T-cell (primary cell): ENCODE measurements around the gene APBB3. TPM values are rescaled to one million over a fixed set of nuclear protein-coding genes. Genes with fewer than 3 reads are reported as not detected.

ENCODE experiments used
- ATAC-seq, 4 experiments: fragments of 200-7000 bp in 3 of 4; fragments of 150-1000 bp in 1 of 4; cut with Tn5 transposase; replicated peaks in 1 of 4; 1 replicate in 3 of 4; 2 replicates in 1 of 4; pipeline ENCODE4 v1.10.0; 2021; ENCODE audit warnings: moderate library complexity in 3 of 4, mild to moderate bottlenecking in 2 of 4, moderate number of reproducible peaks in 1 of 4
- CTCF ChIA-PET, 2 donors: fragments of 300-600 bp; sonication (Branson Sonifier 250); formaldehyde crosslinking; loops; one replicate each; lab custom pipeline; 2022; ENCODE audit warnings: antibody characterized with exemption in 2 of 2; lab: Charles Lee
- POLR2A ChIA-PET, 2 donors: fragments of 300-600 bp; sonication (Branson Sonifier 250); formaldehyde crosslinking; loops; one replicate each; lab custom pipeline; 2022; ENCODE audit warnings: antibody characterized with exemption in 2 of 2; lab: Charles Lee
- DNase-seq, 35 experiments: peaks; one replicate each; pipeline versions ENCODE4 v3.0.0 to v3.0.0-alpha.2; 2013 to 2023
- H3K27ac ChIP-seq: one replicate; pipeline ENCODE4 v1.5.1; 2013; ENCODE audit warnings: low read length
- H3K27me3 ChIP-seq, 2 experiments: replicated peaks in 1 of 2; 1 replicate in 1 of 2; 2 replicates in 1 of 2; pipeline versions ENCODE4 v1.6.1 to v1.7.0; 2013; ENCODE audit warnings: low read length in 1 of 2, mixed read lengths in 1 of 2; ENCODE audit not compliant: control insufficient read depth in 2 of 2, insufficient read depth in 2 of 2; ENCODE audit errors: extremely low read depth in 1 of 2
- H3K36me3 ChIP-seq, 2 donors: 1 replicate in 1 of 2; 2 replicates in 1 of 2; pipeline versions ENCODE4 v1.6.1 to v1.7.0; 2013; ENCODE audit warnings: low read length in 1 of 2; ENCODE audit not compliant: control insufficient read depth in 2 of 2, insufficient read depth in 1 of 2; ENCODE audit errors: extremely low read depth in 1 of 2
- H3K4me1 ChIP-seq, 2 experiments: 1 replicate in 1 of 2; 2 replicates in 1 of 2; pipeline versions ENCODE4 v1.6.1 to v1.7.0; 2013; ENCODE audit warnings: low read length in 2 of 2, mixed read lengths in 1 of 2; ENCODE audit not compliant: insufficient read depth in 2 of 2, control insufficient read depth in 1 of 2; ENCODE audit errors: extremely low read depth in 1 of 2
- H3K4me3 ChIP-seq, 2 donors: 1 replicate in 1 of 2; 2 replicates in 1 of 2; pipeline versions ENCODE4 v1.5.1 to v1.7.0; 2013; ENCODE audit warnings: mild to moderate bottlenecking in 2 of 2, low read length in 1 of 2, moderate library complexity in 1 of 2; ENCODE audit not compliant: control insufficient read depth in 1 of 2; ENCODE audit errors: extremely low read depth in 1 of 2
- H3K9me3 ChIP-seq: 2 replicates; pipeline ENCODE4 v1.7.0; 2013
- H3K27ac Mint-ChIP-seq, 2 donors: one replicate each; pipeline ENCODE4 v1.8.0; 2020 to 2021; ENCODE audit warnings: mild to moderate bottlenecking in 2 of 2, mixed read lengths in 2 of 2
- H3K27me3 Mint-ChIP-seq, 2 donors: one replicate each; pipeline ENCODE4 v1.8.0; 2021 to 2022; ENCODE audit warnings: mixed read lengths in 2 of 2
- H3K36me3 Mint-ChIP-seq: one replicate; pipeline ENCODE4 v1.8.0; 2021; ENCODE audit warnings: mixed read lengths
- H3K4me1 Mint-ChIP-seq, 3 donors: one replicate each; pipeline ENCODE4 v1.8.0; 2020 to 2022; ENCODE audit warnings: mixed read lengths in 3 of 3, mild to moderate bottlenecking in 1 of 3
- H3K4me3 Mint-ChIP-seq, 3 donors: one replicate each; pipeline ENCODE4 v1.8.0; 2020 to 2022; ENCODE audit warnings: mild to moderate bottlenecking in 3 of 3, mixed read lengths in 3 of 3, moderate library complexity in 3 of 3
- H3K9me3 Mint-ChIP-seq, 3 donors: one replicate each; pipeline ENCODE4 v1.8.0; 2020 to 2022; ENCODE audit warnings: mixed read lengths in 3 of 3
- WGBS: methylation state at CpG from one replicate; pipeline ENCODE4 v1.1.5; 2013; ENCODE audit warnings: missing lambda C conversion rate; ENCODE audit not compliant: insufficient coverage; 5-methylcytosine and 5-hydroxymethylcytosine counted together
- total RNA-seq, 35 experiments: library from RNA in 6 of 35; stranded (reverse) in 6 of 35; fragments of 120-200 nt in 1 of 35; gene quantifications; one replicate each; pipeline versions ENCODE4 v1.2.1 to v1.2.4 and lab custom pipeline; 2013 to 2026

The APBB3 gene
- total RNA-seq, 5 donors from 2014 or later (not counting 1 experiment from before 2014, with no cell fraction given) = 53.9 to 70.5 (median 64.1) TPM

DNA sequence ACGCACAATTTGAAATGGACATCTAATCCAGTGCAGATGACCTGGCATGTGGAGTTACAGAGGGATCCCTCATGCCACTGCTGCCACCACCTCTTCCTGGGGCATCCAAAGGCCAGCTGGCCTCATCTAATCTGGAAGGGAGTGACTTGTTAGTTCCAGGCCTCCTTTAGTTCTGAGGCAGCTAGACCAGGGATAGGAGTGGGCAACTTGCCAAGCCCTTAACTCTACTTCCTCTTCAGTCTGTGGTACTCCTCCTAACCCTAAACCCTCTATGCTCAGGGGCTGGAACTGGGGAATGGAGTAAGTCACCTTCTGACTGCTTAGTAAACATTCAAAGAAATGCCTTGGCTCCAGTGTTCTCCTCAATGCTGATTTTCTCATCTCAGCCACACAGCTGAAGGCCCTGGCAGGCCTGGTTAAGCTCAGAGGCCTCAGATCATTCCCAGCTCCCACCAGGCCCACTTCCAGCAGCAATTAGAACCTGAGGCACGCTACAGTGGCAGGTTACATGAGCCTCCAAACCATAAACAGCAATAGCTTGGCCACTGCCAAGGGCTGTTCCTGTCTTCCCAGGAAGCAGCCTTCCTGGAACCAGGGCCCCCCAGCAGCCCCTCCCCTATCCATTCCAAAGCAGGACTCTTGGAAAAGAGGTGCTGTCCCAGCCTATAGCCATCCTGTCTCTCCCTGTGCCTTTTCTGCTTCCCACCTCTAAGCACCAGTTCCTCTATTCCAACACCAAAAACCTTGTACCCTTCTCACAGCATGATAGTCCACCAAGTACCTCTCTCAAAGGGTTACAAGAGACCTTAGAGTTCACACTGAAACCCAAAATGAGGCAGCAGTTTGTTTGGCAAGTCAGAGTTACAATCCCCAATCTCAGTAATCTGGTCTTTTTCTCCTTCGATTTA is 14.9 kb downstream of the APBB3 start:
- Mint-ChIP-seq H3K36me3 (peaks cover 36% of the 10 kb centered on the region), H3K4me1 (peaks cover 48 to 59% (median 50%) of the 10 kb centered on the region in 3 donors), H3K9me3 (no peaks in the 10 kb centered on the region), H3K4me3 (peak overlapping the region; percentile 88 to 89 (median 89)), H3K27ac (peak overlapping the region; percentile 97 to 99), H3K27me3 (no peaks in the 10 kb centered on the region)
- H3K9me3 ChIP-seq = no peaks in the 10 kb centered on the region
- DNase-seq = peak in 2 of 35 experiments; percentile 31 to 37
- H3K4me1 ChIP-seq = peaks cover 5 to 30% of the 10 kb centered on the region in 2 experiments
- no peak overlapping the region for H3K4me3 ChIP-seq
- ATAC-seq = no peak
- no peaks in the 10 kb centered on the region for H3K27me3 ChIP-seq
- peak overlapping the region; percentile 19 for H3K27ac ChIP-seq
- CTCF ChIA-PET = interaction anchor here in 1 of 2 donors (1.2 to 2.5 kb wide), 2 partner anchors 20 to 98 kb away, joined by 3 to 9 read pairs; partner anchors contain the start of genes IK and NDUFA2
- H3K36me3 ChIP-seq = peaks cover 0 to 33% of the 10 kb centered on the region in 2 donors
- POLR2A ChIA-PET = interaction anchor here in 1 of 2 donors (1.3 kb wide), 1 partner anchor 14 kb away, joined by 3 read pairs; no protein-coding TSS in a partner anchor
- WGBS = 100% methylated on average over 2 of the region's 3 CpGs

DNA sequence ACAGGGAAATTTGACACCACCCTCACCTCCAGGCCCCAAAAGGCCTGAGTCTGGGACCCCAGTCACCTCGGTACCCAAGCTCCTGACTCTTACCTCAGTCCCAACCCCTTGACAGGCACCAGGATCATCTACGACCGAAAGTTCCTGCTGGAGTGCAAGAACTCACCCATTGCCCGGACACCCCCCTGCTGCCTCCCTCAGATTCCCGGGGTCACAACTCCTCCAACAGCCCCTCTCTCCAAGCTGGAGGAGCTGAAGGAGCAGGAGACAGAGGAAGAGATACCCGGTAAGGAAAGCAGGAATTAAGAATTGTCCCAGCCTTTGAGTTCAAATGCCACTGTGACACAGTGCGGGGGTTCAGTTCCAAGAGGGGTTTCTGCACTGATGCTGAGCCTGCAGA is 15.6 kb downstream of the APBB3 start:
- no peak overlapping the region for H3K4me3 ChIP-seq
- ATAC-seq (no peak), DNase-seq (no peak)
- Mint-ChIP-seq H3K9me3 (no peaks in the 10 kb centered on the region), H3K27me3 (no peaks in the 10 kb centered on the region), H3K4me3 (peak overlapping the region; percentile 88 to 89 (median 89)), H3K36me3 (peaks cover 36% of the 10 kb centered on the region), H3K27ac (peak overlapping the region; percentile 97 to 99), H3K4me1 (peaks cover 41 to 52% (median 43%) of the 10 kb centered on the region in 3 donors)
- peaks cover 5 to 30% of the 10 kb centered on the region in 2 experiments for H3K4me1 ChIP-seq
- peaks cover 0 to 36% of the 10 kb centered on the region in 2 donors for H3K36me3 ChIP-seq
- H3K27me3 ChIP-seq = no peaks in the 10 kb centered on the region
- ChIA-PET CTCF (interaction anchor here (0.6 to 2.5 kb wide), 6 partner anchors 15 to 99 kb away, joined by 3 to 11 read pairs (median 10); partner anchors contain the start of genes APBB3 (in 1 of the 2), IK (in 1 of the 2) and NDUFA2 (in 1 of the 2)), POLR2A (interaction anchor here (0.6 to 2.4 kb wide), 6 partner anchors 10 to 158 kb away, joined by 3 to 11 read pairs (median 4); partner anchors contain the start of genes ANKHD1 (in 1 of the 2), APBB3 (in 1 of the 2), SLC35A4 (in 1 of the 2) and ZMAT2 (in 1 of the 2))
- 100% methylated on average over 3 of the region's 7 CpGs for WGBS
- H3K27ac ChIP-seq = peak overlapping the region; percentile 77
- H3K9me3 ChIP-seq = no peaks in the 10 kb centered on the region

DNA sequence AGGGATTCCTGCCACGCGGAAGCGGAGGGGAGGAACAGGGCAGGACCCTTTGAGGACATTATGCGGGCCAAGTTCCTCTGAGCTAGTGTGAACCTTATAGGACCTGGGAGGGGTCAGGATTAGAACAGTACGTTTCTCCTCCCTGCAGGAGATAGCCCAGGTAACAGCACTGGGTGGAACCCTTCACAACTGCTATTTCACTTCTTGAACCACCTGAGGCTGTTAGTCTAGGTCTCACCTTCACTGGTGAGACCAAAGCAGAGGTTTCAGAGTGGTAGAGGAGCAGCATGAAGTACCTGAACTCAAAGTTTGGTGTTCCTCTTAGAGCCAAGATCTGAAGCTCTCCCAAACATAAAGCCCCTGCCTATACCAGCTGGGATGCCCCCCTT is 16.1 kb downstream of the APBB3 start:
- H3K27ac ChIP-seq = peak overlapping the region; percentile 77
- peaks cover 36 to 47% (median 38%) of the 10 kb centered on the region in 3 donors for H3K4me1 Mint-ChIP-seq
- POLR2A ChIA-PET = interaction anchor here (0.6 to 2.4 kb wide), 9 partner anchors 9 to 158 kb away, joined by 3 to 16 read pairs (median 5); partner anchors contain the start of genes ANKHD1 (in 1 of the 2), APBB3 (in 1 of the 2), IK (in 1 of the 2) and NDUFA2 (in 1 of the 2)

DNA sequence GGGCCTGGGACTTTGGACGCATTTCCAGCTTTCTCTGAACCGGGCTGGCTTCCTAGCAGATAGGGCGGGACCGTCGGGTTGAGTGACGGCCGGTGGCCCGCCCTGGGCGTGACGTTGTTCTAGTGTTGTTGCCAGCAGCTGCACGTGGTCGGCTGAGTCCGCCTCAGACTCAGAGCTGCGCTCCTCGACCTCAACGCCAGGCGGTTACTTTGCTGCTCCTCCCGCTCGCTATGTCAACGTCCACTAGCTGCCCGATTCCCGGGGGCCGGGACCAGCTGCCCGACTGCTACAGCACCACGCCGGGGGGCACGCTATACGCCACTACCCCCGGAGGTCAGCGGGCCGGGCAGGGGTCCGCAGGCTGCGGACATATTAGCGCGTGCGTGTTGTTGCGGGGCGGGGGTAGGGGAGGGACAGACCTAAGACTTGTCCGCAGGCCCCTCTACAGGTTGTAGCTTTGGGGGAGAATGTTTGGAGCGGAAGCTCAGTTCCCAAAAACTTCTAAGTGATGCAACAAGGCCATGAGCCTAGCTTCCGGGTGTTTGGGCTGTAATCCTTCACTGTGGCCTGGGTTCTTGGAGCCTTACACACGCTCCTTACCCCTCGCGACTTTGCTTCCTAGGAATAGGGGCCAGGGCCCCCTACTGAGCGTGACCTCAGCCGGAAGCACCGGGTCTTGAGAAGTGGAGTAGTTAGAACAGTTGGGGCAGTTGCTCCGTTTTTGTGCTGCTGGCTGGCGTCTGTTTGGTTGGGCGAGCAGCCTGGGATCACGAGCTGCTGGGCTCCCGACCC is 16.7 kb downstream of the APBB3 start, which contains the start of gene EIF4EBP3:
TSS of gene EIF4EBP3 (plus strand) at position 155 of the 792 bp plus-strand sequence. CDS start at position 231, 76 bp downstream.
- no peaks in the 10 kb centered on the region for H3K27me3 Mint-ChIP-seq
- peak within 1 kb of the TSS; percentile 97 to 99 for H3K27ac Mint-ChIP-seq
- ATAC-seq (peak; percentile 97 to 98 (median 98)), DNase-seq (peak; percentile 69 to 94 (median 88))
- ChIA-PET POLR2A (interaction anchor here (0.7 to 2.4 kb wide), 11 partner anchors 10 to 152 kb away, joined by 3 to 16 read pairs (median 6); partner anchors contain the start of genes IK (in 2 of the 2), NDUFA2 (in 2 of the 2), SRA1 (in 2 of the 2) and ANKHD1 (in 1 of the 2)), CTCF (interaction anchor here (0.7 to 2.5 kb wide), 20 partner anchors 10 to 192 kb away, joined by 3 to 13 read pairs (median 5); partner anchors contain the start of genes ANKHD1 (in 1 of the 2), APBB3 (in 1 of the 2), IK (in 1 of the 2) and NDUFA2 (in 1 of the 2))
- H3K27ac ChIP-seq = peak within 1 kb of the TSS; percentile 77
- H3K36me3 Mint-ChIP-seq = peaks cover 26% of the 10 kb centered on the region
- peak within 1 kb of the TSS; percentile 88 to 89 (median 89) for H3K4me3 Mint-ChIP-seq
- H3K27me3 ChIP-seq = no peaks in the 10 kb centered on the region
- H3K36me3 ChIP-seq = peaks cover 0 to 42% of the 10 kb centered on the region in 2 donors
- peaks cover 5 to 30% of the 10 kb centered on the region in 2 experiments for H3K4me1 ChIP-seq
- H3K9me3 Mint-ChIP-seq = no peaks in the 10 kb centered on the region
- WGBS = 2% methylated on average over 34 of the region's 52 CpGs
- peak within 1 kb of the TSS; percentile 73 to 77 for H3K4me3 ChIP-seq
- peaks cover 30 to 41% (median 32%) of the 10 kb centered on the region in 3 donors for H3K4me1 Mint-ChIP-seq
- H3K9me3 ChIP-seq = no peaks in the 10 kb centered on the region

More for the DNA sequence above, 16.1 kb downstream of the APBB3 start:
- H3K36me3 ChIP-seq = peaks cover 0 to 38% of the 10 kb centered on the region in 2 donors
- DNase-seq (peak in 1 of 35 experiments; percentile 29), ATAC-seq (peak in 3 of 4 experiments; percentile 2 to 4 (median 3))
- H3K9me3 Mint-ChIP-seq = no peaks in the 10 kb centered on the region
- H3K27ac Mint-ChIP-seq = peak overlapping the region; percentile 97 to 99
- WGBS = 24% methylated on average over 4 of the region's 5 CpGs
- H3K27me3 Mint-ChIP-seq = no peaks in the 10 kb centered on the region
- H3K9me3 ChIP-seq = no peaks in the 10 kb centered on the region
- H3K27me3 ChIP-seq = no peaks in the 10 kb centered on the region
- CTCF ChIA-PET = interaction anchor here (0.6 to 2.5 kb wide), 15 partner anchors 10 to 193 kb away, joined by 3 to 13 read pairs (median 6); partner anchors contain the start of genes ANKHD1 (in 1 of the 2), APBB3 (in 1 of the 2), IK (in 1 of the 2) and NDUFA2 (in 1 of the 2)
- H3K4me3 Mint-ChIP-seq = peak overlapping the region; percentile 88 to 89 (median 89)
- H3K4me3 ChIP-seq = peak overlapping the region; percentile 73 to 77
- H3K4me1 ChIP-seq = peaks cover 5 to 30% of the 10 kb centered on the region in 2 experiments
- peaks cover 32% of the 10 kb centered on the region for H3K36me3 Mint-ChIP-seq

DNA sequence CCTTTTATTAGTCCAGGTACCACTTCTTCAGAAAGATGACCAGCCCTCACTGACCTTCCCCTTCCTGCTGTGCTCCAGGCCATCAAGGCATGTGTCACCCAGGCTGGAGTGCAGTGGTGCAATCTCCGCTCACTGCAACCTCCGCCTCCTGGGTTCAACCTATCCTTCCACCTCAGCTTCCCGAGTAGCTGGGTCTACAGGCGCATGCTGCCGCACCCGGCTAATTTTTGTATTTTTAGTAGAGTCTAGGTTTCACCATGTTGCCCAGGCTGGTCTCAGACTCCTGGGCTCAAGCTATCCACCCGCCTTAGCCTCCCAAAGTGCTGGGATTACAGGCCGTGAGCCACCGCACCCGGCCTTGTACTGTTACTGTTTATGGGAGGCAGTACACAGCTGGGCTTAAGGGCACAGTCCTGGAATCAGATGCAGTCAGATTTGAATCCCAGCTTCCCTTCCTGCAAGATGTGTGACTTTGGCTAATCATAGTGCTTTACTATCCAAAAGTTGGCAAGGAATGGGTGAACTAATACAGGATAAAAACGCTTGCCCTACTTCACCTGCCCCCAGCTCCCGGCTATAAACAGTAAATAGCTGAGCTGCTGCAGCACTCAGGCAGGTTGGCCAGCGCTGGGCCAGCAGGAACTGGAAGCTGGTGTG is 17.4 kb downstream of the APBB3 start:
- ATAC-seq = peak in 1 of 4 experiments; percentile 4

More for the DNA sequence above, 17.4 kb downstream of the APBB3 start:
- H3K27ac Mint-ChIP-seq = peak overlapping the region; percentile 97 to 99
- no peak for DNase-seq
- Histone ChIP-seq H3K4me3 (peak overlapping the region; percentile 73 to 77), H3K4me1 (peaks cover 5 to 30% of the 10 kb centered on the region in 2 experiments), H3K27me3 (no peaks in the 10 kb centered on the region), H3K27ac (peak overlapping the region; percentile 77), H3K9me3 (no peaks in the 10 kb centered on the region), H3K36me3 (peaks cover 1 to 42% of the 10 kb centered on the region in 2 donors)
- H3K36me3 Mint-ChIP-seq = peaks cover 27% of the 10 kb centered on the region
- CTCF ChIA-PET = interaction anchor here (0.7 to 2.5 kb wide), 21 partner anchors 9 to 191 kb away, joined by 3 to 13 read pairs (median 5); partner anchors contain the start of genes ANKHD1 (in 1 of the 2), APBB3 (in 1 of the 2), IK (in 1 of the 2) and NDUFA2 (in 1 of the 2)
- POLR2A ChIA-PET = interaction anchor here (0.6 to 2.4 kb wide), 9 partner anchors 10 to 100 kb away, joined by 3 to 16 read pairs (median 6); partner anchors contain the start of genes IK (in 2 of the 2), NDUFA2 (in 2 of the 2), SRA1 (in 2 of the 2) and APBB3 (in 1 of the 2)
- H3K27me3 Mint-ChIP-seq = no peaks in the 10 kb centered on the region
- peak overlapping the region; percentile 88 to 89 (median 89) for H3K4me3 Mint-ChIP-seq
- 63% methylated on average over 6 of the region's 13 CpGs for whole genome bisulfite sequencing
- no peaks in the 10 kb centered on the region for H3K9me3 Mint-ChIP-seq
- peaks cover 29 to 41% (median 31%) of the 10 kb centered on the region in 3 donors for H3K4me1 Mint-ChIP-seq
